ENCODE measurements around the gene SLC37A1.

DNA sequence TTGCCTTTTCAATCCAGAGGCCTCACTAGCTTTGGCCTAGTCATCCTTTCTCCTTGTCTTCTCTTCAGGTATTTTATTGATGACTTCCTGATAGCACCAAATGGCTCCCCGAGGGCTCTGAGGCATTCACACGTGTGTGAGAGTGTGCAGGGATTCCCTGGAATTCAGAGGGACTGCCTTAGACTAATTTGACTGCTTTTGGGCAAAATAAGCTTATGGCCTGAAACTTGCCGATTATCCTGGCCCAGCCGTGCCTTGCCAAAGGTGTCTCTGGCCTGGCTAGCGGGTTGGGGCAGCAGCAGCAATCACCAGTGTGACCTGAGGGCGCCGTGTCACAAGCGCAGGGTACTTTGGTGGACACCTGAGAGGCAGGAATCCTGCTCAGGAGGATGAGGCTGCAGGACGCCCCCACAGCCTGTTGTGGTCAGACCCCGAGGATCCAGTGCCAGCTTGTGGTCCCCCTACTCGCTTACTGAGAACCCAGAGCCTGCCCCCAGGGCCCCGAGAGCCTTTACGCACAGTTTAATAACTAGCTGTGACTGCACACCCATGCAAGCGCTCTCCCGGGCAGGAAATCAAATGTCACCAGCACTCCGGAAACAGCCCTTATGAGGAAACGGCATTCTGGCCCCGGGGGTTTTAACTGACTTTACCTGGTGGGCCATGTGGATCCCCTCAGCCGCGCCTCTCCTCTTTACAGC, 76.9 kb downstream of the SLC37A1 start:
- TF ChIP-seq POLR2A (IDR thresholded peaks at IDR 0.05; ENCODE audit: low read length) (no peak), GATA1 (IDR thresholded peaks at IDR 0.05; ENCODE audit: low read depth, low read length) (no peak)

Data from erythroblast (primary cell).